GM19240 (cell line): ENCODE measurements around the gene PALS1.
"Not testable (repeated sequence)": the region's sequence is repeated elsewhere in the genome, so short reads cannot be mapped to it uniquely, and the experiment has no call there.

ENCODE experiments used
- DNase-seq: peaks from one replicate; pipeline ENCODE4 v3.0.0; 2011; ENCODE audit warnings: low spot score; ENCODE audit not compliant: insufficient read length

PALS1 gene

GRCh38 chr14:67257906-67258305 is 16.7 kb downstream of the PALS1 start:
- no peak for DNase-seq

GRCh38 chr14:67260965-67261364 is 19.7 kb downstream of the PALS1 start:
- DNase-seq, result no peak

GRCh38 chr14:67263499-67264149 is 22.4 kb downstream of the PALS1 start:
- DNase-seq, result no peak

GRCh38 chr14:67265131-67265530 is 23.9 kb downstream of the PALS1 start:
- no peak for DNase-seq

GRCh38 chr14:67267576-67268328 is 26.5 kb downstream of the PALS1 start:
- no peak for DNase-seq

GRCh38 chr14:67268426-67269150 is 27.4 kb downstream of the PALS1 start:
- no peak for DNase-seq

GRCh38 chr14:67269298-67270060 is 28.2 kb downstream of the PALS1 start:
- DNase-seq, result no peak

- no peak for DNase-seq
These were observed 29.0 kb downstream of the PALS1 start for GRCh38 chr14:67270145-67270753.

- no peak for DNase-seq
These were observed 29.7 kb downstream of the PALS1 start for GRCh38 chr14:67270933-67271332.

- not testable (repeated sequence) for DNase-seq
These were observed 32.0 kb downstream of the PALS1 start for GRCh38 chr14:67273281-67273680.

GRCh38 chr14:67276131-67276530 is 34.9 kb downstream of the PALS1 start:
- no peak for DNase-seq

- no peak for DNase-seq
These were observed 39.3 kb downstream of the PALS1 start for GRCh38 chr14:67280506-67280905.

GRCh38 chr14:67285876-67286452 is 44.7 kb downstream of the PALS1 start:
- no peak for DNase-seq
